Esophagus squamous epithelium (tissue), 5 donors: ENCODE measurements around the gene XRCC3. TPM values are rescaled to one million over a fixed set of nuclear protein-coding genes. Genes with fewer than 3 reads are reported as not detected.

Experiments
- DNase-seq: peaks from one replicate; lab custom pipeline; 2025; lab: John Stamatoyannopoulos, UW
- H3K27ac ChIP-seq, 4 donors: fragments of 200-600 bp; sonication (generic); one replicate each; pipeline ENCODE4 v1.5.1; 2016 to 2019; ENCODE audit warnings: mild to moderate bottlenecking in 1 of 4
- H3K27me3 ChIP-seq, 4 donors: fragments of 200-600 bp; sonication (generic); 1 replicate in 3 of 4; 2 replicates in 1 of 4; pipeline versions ENCODE4 v1.5.1 to v1.6.0; 2017 to 2021; ENCODE audit warnings: antibody characterized with exemption in 1 of 4
- H3K36me3 ChIP-seq, 3 donors: fragments of 200-600 bp; sonication (generic); one replicate each; pipeline ENCODE4 v1.5.1; 2016 to 2019
- H3K4me1 ChIP-seq, 3 donors: fragments of 200-600 bp; sonication (generic); one replicate each; pipeline ENCODE4 v1.5.1; 2017 to 2019
- H3K4me3 ChIP-seq, 4 donors: fragments of 200-600 bp; sonication (generic); 1 replicate in 3 of 4; 2 replicates in 1 of 4; pipeline ENCODE4 v1.5.1; 2016 to 2019; ENCODE audit warnings: mild to moderate bottlenecking in 2 of 4, moderate library complexity in 1 of 4
- H3K9me3 ChIP-seq, 3 donors: fragments of 200-600 bp; sonication (generic); one replicate each; pipeline ENCODE4 v1.5.1; 2016 to 2019
- CTCF ChIP-seq, 6 experiments: fragments of 450-650 bp in 4 of 6; fragments of 200-600 bp in 2 of 6; sonication (generic) in 2 of 6; IDR thresholded peaks; one replicate each; pipeline ENCODE4 v1.5.1; 2016 to 2019; ENCODE audit warnings: antibody characterized with exemption in 6 of 6, mild to moderate bottlenecking in 4 of 6, moderate library complexity in 4 of 6
- POLR2A ChIP-seq, 4 donors: fragments of 450-650 bp; IDR thresholded peaks; one replicate each; pipeline ENCODE4 v1.6.1; 2017; ENCODE audit warnings: antibody characterized with exemption in 4 of 4, mild to moderate bottlenecking in 4 of 4, moderate library complexity in 3 of 4
- WGBS, 2 donors: methylation state at CpG; one replicate each; pipeline ENCODE4 v1.1.5; 2018; 5-methylcytosine and 5-hydroxymethylcytosine counted together
- intact Hi-C: fragments of 100-400 bp; cut with DNase I; formaldehyde crosslinking; loops from one replicate; pipeline ENCODE4 v1.15.0; 2022
- total RNA-seq, 4 donors: library from RNA; depleted of rRNA; stranded (reverse); fragments of >200 nt; gene quantifications; one replicate each; pipeline ENCODE4 v1.1.0, GENCODE V29; 2016
- donor health status: DM: yes; HTN: yes; CAD: no.

The XRCC3 gene
- total RNA-seq, 4 donors from 2014 or later, result 10.9 to 17.8 (median 12.6) TPM

- H3K4me3 ChIP-seq, result no peak overlapping the region
- TF ChIP-seq POLR2A (IDR thresholded peaks at IDR 0.05) (no peak), CTCF (IDR thresholded peaks at IDR 0.05) (no peak)
- DNase-seq, result no peak
- no peaks in the 10 kb centered on the region for H3K9me3 ChIP-seq
- peak overlapping the region in 3 of 4 donors; percentile 37 to 55 (median 53) for H3K27ac ChIP-seq
- H3K4me1 ChIP-seq, result peaks cover 38 to 95% (median 50%) of the 10 kb centered on the region in 3 donors
- intact Hi-C loops, result no loop called here
- no peaks in the 10 kb centered on the region for H3K27me3 ChIP-seq
- WGBS, 2 donors, result 80 to 91% methylated on average over 6 to 7 of the region's 19 CpGs
- H3K36me3 ChIP-seq, result peaks cover 19 to 80% (median 23%) of the 10 kb centered on the region in 3 donors
These were observed 12.9 kb upstream of the XRCC3 start for GRCh38 chr14:103728141-103728540.

DNA sequence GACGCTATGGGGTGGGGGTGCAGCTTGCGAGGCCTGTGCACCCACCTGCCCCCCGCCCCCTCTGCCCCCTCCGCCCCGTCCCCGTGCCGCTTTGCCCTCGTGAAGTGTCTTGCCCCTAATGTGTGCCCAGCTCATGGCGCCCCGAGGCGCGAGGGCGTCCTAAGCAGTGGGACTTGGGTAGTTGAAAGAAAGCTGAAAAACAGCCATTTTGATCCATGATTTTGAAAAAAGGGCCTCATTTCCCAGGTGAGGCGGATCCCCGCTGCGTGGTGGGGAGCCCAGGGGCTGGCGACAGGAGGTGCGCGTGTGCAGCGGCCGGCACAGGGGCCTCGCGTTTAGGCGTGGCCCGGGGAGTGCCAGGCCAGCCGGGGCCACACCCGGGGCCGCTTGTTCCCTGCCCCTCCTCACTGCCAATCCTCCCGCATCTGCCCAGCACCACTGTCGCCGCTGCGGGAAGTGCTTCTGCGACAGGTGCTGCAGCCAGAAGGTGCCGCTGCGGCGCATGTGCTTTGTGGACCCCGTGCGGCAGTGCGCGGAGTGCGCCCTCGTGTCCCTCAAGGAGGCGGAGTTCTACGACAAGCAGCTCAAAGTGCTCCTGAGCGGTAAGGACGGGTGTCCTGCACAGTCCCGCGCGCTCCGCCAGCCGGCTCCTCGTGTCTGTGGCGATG, 12.2 kb upstream of the XRCC3 start:
- Histone ChIP-seq H3K4me1 (peaks cover 44 to 95% (median 54%) of the 10 kb centered on the region in 3 donors), H3K9me3 (no peaks in the 10 kb centered on the region), H3K36me3 (peaks cover 19 to 73% (median 19%) of the 10 kb centered on the region in 3 donors), H3K27ac (no peak overlapping the region), H3K4me3 (no peak overlapping the region), H3K27me3 (no peaks in the 10 kb centered on the region)
- 80 to 81% methylated on average over 25 to 36 of the region's 53 CpGs for WGBS, 2 donors
- intact Hi-C loops, result no loop called here
- TF ChIP-seq POLR2A (IDR thresholded peaks at IDR 0.05), result no peak
- TF ChIP-seq CTCF (IDR thresholded peaks at IDR 0.05), result no peak
- DNase-seq, result no peak

DNA sequence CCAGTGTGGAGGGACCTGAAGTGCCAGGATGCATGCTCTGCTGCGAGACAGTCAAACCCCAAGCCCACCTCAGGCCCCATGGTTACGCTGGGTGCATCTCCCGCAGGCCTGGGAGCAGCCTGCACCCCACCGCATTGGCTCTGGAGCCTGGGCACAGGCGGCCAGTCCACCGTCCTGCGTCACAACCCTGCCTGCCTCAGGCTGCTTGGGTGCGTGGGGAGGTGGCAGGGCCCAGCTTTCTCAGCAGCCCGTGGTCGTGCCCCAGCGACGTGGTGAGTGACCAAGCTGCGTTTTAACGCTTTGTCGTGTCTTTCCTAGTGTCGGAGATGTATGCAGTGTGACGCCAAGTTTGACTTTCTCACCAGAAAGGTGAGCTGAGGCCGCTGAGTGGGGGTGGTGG, 11.2 kb upstream of the XRCC3 start:
- H3K4me3 ChIP-seq, result no peak overlapping the region
- H3K27ac ChIP-seq, result no peak overlapping the region
- H3K4me1 ChIP-seq, result peaks cover 44 to 98% (median 62%) of the 10 kb centered on the region in 3 donors
- intact Hi-C loops, result no loop called here
- TF ChIP-seq POLR2A (IDR thresholded peaks at IDR 0.05) (no peak), CTCF (IDR thresholded peaks at IDR 0.05) (no peak)
- WGBS, 2 donors, result 90 to 99% methylated on average over 6 to 11 of the region's 18 CpGs
- DNase-seq, result no peak
- no peaks in the 10 kb centered on the region for H3K27me3 ChIP-seq
- H3K9me3 ChIP-seq, result no peaks in the 10 kb centered on the region
- peaks cover 13 to 63% (median 19%) of the 10 kb centered on the region in 3 donors for H3K36me3 ChIP-seq

DNA sequence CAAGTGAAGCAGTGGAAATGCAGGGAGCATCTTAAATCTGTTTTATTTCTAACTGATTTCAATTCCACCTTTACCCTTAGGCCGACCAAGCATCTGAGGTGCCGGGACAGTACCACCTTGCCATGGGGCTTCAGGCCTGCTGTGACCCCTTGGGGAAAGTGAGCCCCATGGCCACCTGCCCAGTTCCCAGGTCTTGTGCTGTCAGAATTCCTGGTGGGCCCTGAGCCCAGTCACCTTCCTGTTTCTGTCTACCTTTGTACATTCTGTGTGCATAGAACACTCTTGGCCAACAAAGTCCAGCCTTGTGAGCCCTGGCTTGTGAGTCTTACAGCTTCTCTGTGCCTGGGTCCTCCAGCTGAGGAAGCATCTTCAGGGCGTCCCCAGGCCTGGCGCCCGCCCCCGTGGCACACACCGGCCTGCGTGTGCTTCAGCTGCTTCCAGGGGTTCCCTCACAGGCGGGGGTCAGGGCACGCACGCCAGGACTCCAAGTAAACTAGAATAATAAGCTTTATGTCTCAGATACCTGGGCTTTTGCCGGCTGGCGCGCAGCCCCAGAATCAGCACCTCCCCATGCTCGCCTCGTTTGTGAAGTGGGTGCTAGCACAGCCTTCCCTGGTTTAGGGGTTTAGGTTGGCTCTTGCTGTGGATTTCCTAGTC, 10.6 kb upstream of the XRCC3 start:
- Histone ChIP-seq H3K9me3 (no peaks in the 10 kb centered on the region), H3K36me3 (peaks cover 13 to 63% (median 19%) of the 10 kb centered on the region in 3 donors), H3K27me3 (no peaks in the 10 kb centered on the region), H3K27ac (peak overlapping the region in 3 of 4 donors; percentile 76 to 82 (median 80)), H3K4me3 (no peak overlapping the region), H3K4me1 (peaks cover 44 to 98% (median 66%) of the 10 kb centered on the region in 3 donors)
- WGBS, 2 donors, result 89% methylated on average over 6 to 8 of the region's 16 CpGs
- TF ChIP-seq POLR2A (IDR thresholded peaks at IDR 0.05) (no peak), CTCF (IDR thresholded peaks at IDR 0.05) (no peak)
- DNase-seq, result no peak
- intact Hi-C loops, result no loop called here
